Measurements from ENCODE around the gene SNRPA.
"Not testable (repeated sequence)": the region's sequence is repeated elsewhere in the genome, so short reads cannot be mapped to it uniquely, and the experiment has no call there.

Gene SNRPA

GRCh38 chr19:40807147-40808020, 56.4 kb downstream of the SNRPA start:
- Histone ChIP-seq H3K4me1 (ENCODE audit: control insufficient read depth, low read depth, low read length) (peaks cover 44% of the 10 kb centered on the region), H3K9ac (ENCODE audit: low read length) (no peak overlapping the region), H3K27me3 (ENCODE audit: control insufficient read depth, insufficient read depth, low read length) (peaks cover 10% of the 10 kb centered on the region), H3K9me3 (ENCODE audit: control insufficient read depth, low read depth, low read length) (no peaks in the 10 kb centered on the region), H3K4me3 (ENCODE audit: low read length) (no peak overlapping the region), H3K36me3 (ENCODE audit: control insufficient read depth, low read depth, low read length) (peaks cover 43% of the 10 kb centered on the region), H3K27ac (ENCODE audit: low read length) (no peak overlapping the region)

- peaks cover 13% of the 10 kb centered on the region for H3K27me3 ChIP-seq (ENCODE audit: control insufficient read depth, insufficient read depth, low read length)
- H3K9me3 ChIP-seq (ENCODE audit: control insufficient read depth, low read depth, low read length), result no peaks in the 10 kb centered on the region
- H3K4me1 ChIP-seq (ENCODE audit: control insufficient read depth, low read depth, low read length), result peaks cover 42% of the 10 kb centered on the region
- H3K9ac ChIP-seq (ENCODE audit: low read length), result no peak overlapping the region
- H3K36me3 ChIP-seq (ENCODE audit: control insufficient read depth, low read depth, low read length), result peaks cover 38% of the 10 kb centered on the region
- H3K27ac ChIP-seq (ENCODE audit: low read length), result no peak overlapping the region
- no peak overlapping the region for H3K4me3 ChIP-seq (ENCODE audit: low read length)
Measured at GRCh38 chr19:40808021-40808325, 57.0 kb downstream of the SNRPA start.

GRCh38 chr19:40808497-40808896, 57.5 kb downstream of the SNRPA start:
- no peak overlapping the region for H3K4me3 ChIP-seq (ENCODE audit: low read length)
- H3K9ac ChIP-seq (ENCODE audit: low read length), result no peak overlapping the region
- H3K27ac ChIP-seq (ENCODE audit: low read length), result no peak overlapping the region
- H3K9me3 ChIP-seq (ENCODE audit: control insufficient read depth, low read depth, low read length), result no peaks in the 10 kb centered on the region
- H3K4me1 ChIP-seq (ENCODE audit: control insufficient read depth, low read depth, low read length), result peaks cover 37% of the 10 kb centered on the region
- H3K36me3 ChIP-seq (ENCODE audit: control insufficient read depth, low read depth, low read length), result peaks cover 33% of the 10 kb centered on the region
- H3K27me3 ChIP-seq (ENCODE audit: control insufficient read depth, insufficient read depth, low read length), result peaks cover 14% of the 10 kb centered on the region

GRCh38 chr19:40809358-40810086, 58.5 kb downstream of the SNRPA start:
- peaks cover 27% of the 10 kb centered on the region for H3K4me1 ChIP-seq (ENCODE audit: control insufficient read depth, low read depth, low read length)
- no peak overlapping the region for H3K27ac ChIP-seq (ENCODE audit: low read length)
- H3K4me3 ChIP-seq (ENCODE audit: low read length), result peak overlapping the region; percentile 51
- peaks cover 28% of the 10 kb centered on the region for H3K36me3 ChIP-seq (ENCODE audit: control insufficient read depth, low read depth, low read length)
- H3K9me3 ChIP-seq (ENCODE audit: control insufficient read depth, low read depth, low read length), result no peaks in the 10 kb centered on the region
- H3K9ac ChIP-seq (ENCODE audit: low read length), result no peak overlapping the region
- peaks cover 14% of the 10 kb centered on the region for H3K27me3 ChIP-seq (ENCODE audit: control insufficient read depth, insufficient read depth, low read length)

GRCh38 chr19:40810160-40810559, 59.2 kb downstream of the SNRPA start:
- H3K9ac ChIP-seq (ENCODE audit: low read length), result no peak overlapping the region

GRCh38 chr19:40810649-40811408, 59.8 kb downstream of the SNRPA start:
- Histone ChIP-seq H3K36me3 (ENCODE audit: control insufficient read depth, low read depth, low read length) (peaks cover 18% of the 10 kb centered on the region), H3K27me3 (ENCODE audit: control insufficient read depth, insufficient read depth, low read length) (peaks cover 14% of the 10 kb centered on the region), H3K4me1 (ENCODE audit: control insufficient read depth, low read depth, low read length) (peaks cover 22% of the 10 kb centered on the region), H3K4me3 (ENCODE audit: low read length) (peak overlapping the region; percentile 51)
- not testable (repeated sequence) for H3K9me3 ChIP-seq (ENCODE audit: control insufficient read depth, low read depth, low read length); H3K27ac ChIP-seq (ENCODE audit: low read length); H3K9ac ChIP-seq (ENCODE audit: low read length)

More at GRCh38 chr19:40810160-40810559, 59.2 kb downstream of the SNRPA start:
- Histone ChIP-seq H3K4me3 (ENCODE audit: low read length) (peak overlapping the region; percentile 51), H3K27me3 (ENCODE audit: control insufficient read depth, insufficient read depth, low read length) (peaks cover 14% of the 10 kb centered on the region), H3K9me3 (ENCODE audit: control insufficient read depth, low read depth, low read length) (no peaks in the 10 kb centered on the region), H3K27ac (ENCODE audit: low read length) (no peak overlapping the region), H3K4me1 (ENCODE audit: control insufficient read depth, low read depth, low read length) (peaks cover 26% of the 10 kb centered on the region), H3K36me3 (ENCODE audit: control insufficient read depth, low read depth, low read length) (peaks cover 22% of the 10 kb centered on the region)

GRCh38 chr19:40811478-40812341, 60.7 kb downstream of the SNRPA start:
- Histone ChIP-seq H3K27ac (ENCODE audit: low read length) (no peak overlapping the region), H3K4me3 (ENCODE audit: low read length) (peak overlapping the region; percentile 51), H3K4me1 (ENCODE audit: control insufficient read depth, low read depth, low read length) (peaks cover 15% of the 10 kb centered on the region), H3K9me3 (ENCODE audit: control insufficient read depth, low read depth, low read length) (no peaks in the 10 kb centered on the region), H3K9ac (ENCODE audit: low read length) (no peak overlapping the region), H3K27me3 (ENCODE audit: control insufficient read depth, insufficient read depth, low read length) (peaks cover 14% of the 10 kb centered on the region), H3K36me3 (ENCODE audit: control insufficient read depth, low read depth, low read length) (peaks cover 18% of the 10 kb centered on the region)

- not testable (repeated sequence) for H3K9me3 ChIP-seq (ENCODE audit: control insufficient read depth, low read depth, low read length)
Measured at GRCh38 chr19:40812571-40812970, 61.6 kb downstream of the SNRPA start.

GRCh38 chr19:40813182-40813581, 62.2 kb downstream of the SNRPA start:
- Histone ChIP-seq H3K4me3 (ENCODE audit: low read length) (no peak overlapping the region), H3K27ac (ENCODE audit: low read length) (no peak overlapping the region), H3K4me1 (ENCODE audit: control insufficient read depth, low read depth, low read length) (peaks cover 9% of the 10 kb centered on the region), H3K36me3 (ENCODE audit: control insufficient read depth, low read depth, low read length) (peaks cover 7% of the 10 kb centered on the region), H3K9me3 (ENCODE audit: control insufficient read depth, low read depth, low read length) (no peaks in the 10 kb centered on the region), H3K27me3 (ENCODE audit: control insufficient read depth, insufficient read depth, low read length) (peaks cover 17% of the 10 kb centered on the region), H3K9ac (ENCODE audit: low read length) (no peak overlapping the region)

More at GRCh38 chr19:40812571-40812970, 61.6 kb downstream of the SNRPA start:
- H3K4me3 ChIP-seq (ENCODE audit: low read length); H3K4me1 ChIP-seq (ENCODE audit: control insufficient read depth, low read depth, low read length); H3K27ac ChIP-seq (ENCODE audit: low read length); H3K9ac ChIP-seq (ENCODE audit: low read length): not testable (repeated sequence)
- H3K36me3 ChIP-seq (ENCODE audit: control insufficient read depth, low read depth, low read length), result peaks cover 13% of the 10 kb centered on the region
- H3K27me3 ChIP-seq (ENCODE audit: control insufficient read depth, insufficient read depth, low read length), result peaks cover 14% of the 10 kb centered on the region

Measured in iPS-18a (cell line).